NCI-H1092 treated with DMSO at 0.1 percent for 48 hours (cell line): ENCODE measurements around the gene TCEAL4.
"Not testable (repeated sequence)": the region's sequence is repeated elsewhere in the genome, so short reads cannot be mapped to it uniquely, and the experiment has no call there.

Experiments
- DNase-seq: peaks from one replicate; lab custom pipeline; 2025; lab: John Stamatoyannopoulos, UW

The TCEAL4 gene

DNA sequence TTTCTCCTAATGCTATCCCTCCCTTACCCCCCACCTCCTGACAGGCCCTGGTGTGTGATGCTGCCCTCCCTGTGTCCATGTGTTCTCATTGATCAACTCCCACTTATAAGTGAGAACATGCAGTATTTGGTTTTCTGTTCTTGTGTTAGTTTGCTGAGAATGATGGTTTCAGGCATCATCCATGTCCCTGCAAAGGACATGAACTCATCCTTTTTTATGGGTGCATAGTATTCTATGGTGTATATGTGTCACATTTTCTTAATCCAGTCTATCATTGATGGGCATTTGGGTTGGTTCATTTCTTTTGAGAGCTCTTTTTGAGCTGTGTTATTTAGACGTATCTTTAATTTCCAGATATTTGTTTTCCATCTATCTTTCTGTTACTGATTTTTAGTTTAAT, 7.0 kb downstream of the TCEAL4 start:
- not testable (repeated sequence) for DNase-seq

DNA sequence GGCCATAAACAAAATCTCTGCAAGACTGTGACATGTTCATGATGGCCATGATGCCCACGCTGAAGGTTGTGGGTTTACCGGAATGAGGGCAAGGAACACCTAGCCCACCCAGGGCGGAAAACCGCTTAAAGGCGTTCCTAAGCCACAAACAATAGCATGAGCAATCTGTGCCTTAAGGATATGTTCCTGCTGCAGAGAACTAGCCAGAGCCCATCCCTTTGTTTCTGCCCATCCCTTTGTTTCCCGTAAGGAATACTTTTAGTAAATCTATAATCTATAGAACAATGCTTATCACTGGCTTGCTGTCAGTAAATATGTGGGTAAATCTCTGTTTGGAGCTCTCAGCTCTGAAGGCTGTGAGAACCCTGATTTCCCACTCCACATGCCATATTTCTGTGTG, 9.9 kb downstream of the TCEAL4 start:
- DNase-seq = not testable (repeated sequence)

DNA sequence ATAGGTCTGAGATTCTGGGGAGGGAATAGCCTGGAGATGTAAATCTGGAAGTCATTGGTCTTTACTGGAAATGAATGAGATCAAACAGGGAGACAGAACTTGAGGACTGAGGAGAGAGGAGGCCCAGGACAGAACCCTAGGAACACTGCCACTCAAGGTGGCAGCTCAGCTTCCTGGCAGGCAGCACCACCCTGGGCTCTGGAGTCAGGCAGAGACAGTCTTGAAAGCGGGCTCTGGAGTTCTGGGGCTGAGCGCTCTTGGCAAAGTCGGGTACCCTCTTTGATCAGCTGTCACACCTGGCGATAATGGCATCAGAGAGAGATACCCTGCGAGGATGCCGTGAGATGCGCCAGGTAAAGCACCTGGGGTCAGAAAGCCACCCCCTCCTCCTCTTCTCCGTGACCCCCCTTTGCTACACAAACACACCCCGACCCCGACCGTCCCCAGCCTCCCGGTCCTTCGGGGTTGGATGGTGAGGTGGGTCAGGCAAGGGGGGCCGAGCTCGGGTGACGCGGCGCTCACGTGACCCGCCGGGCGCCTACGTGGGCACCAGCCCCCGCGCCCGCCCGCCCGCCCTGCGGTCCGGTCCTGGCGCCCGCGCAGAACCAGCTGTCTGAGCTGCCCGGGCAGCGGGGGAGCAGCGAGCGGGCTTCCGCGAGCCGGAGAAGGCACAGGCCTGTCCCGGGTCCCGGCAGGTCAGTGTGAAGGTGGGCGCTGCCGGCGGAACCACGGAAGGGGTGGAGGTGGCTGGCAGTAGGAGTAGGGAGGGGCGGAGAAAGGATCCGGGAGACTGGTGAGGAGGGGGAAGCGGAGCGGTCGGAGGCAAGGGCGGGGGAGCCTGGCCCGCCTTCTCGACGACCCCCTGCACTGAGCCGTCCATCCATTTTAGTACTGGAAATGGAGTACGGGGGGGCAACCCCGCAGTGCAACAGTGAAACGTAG, 22.3 kb downstream of the TCEAL4 start, which contains the start of gene TCEAL3:
Gene TCEAL3, plus strand, starts transcription at position 600 of the 942 bp plus-strand sequence. CDS start 1,102 bp downstream, outside the sequence.
- peak; percentile 66 for DNase-seq

DNA sequence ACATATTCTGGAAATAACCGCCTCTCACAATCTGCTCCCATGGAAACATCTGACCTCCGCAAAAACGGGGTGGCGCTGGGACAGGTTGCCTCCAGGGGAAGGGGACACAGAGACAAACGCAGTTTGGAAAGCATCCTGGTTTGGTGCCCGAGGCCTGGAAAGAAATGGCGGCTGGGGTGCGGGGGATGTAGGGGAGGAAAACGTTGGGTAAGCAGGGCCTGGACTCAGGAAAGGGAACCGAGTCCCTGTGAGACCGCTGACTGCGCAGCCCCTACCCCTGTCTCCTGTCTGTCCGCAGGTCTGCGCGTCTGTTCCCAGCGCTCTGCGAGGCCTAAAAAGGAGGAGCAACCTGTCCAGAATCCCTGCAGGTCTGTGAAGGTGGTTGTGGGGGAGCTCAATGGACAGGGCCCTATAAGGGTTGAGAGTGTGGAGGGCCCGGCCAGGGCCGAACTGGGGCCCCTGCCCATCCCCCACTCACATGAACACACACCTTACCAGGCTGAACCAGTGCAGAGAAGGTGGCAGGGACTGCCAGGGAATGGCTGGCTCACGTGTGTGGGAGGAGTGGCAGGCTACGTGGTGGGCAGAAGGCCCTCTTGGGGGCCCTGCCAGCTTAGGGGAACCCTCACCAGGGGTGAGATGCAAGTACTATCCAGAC, 23.1 kb downstream of the TCEAL4 start:
- DNase-seq = peak; percentile 35

DNA sequence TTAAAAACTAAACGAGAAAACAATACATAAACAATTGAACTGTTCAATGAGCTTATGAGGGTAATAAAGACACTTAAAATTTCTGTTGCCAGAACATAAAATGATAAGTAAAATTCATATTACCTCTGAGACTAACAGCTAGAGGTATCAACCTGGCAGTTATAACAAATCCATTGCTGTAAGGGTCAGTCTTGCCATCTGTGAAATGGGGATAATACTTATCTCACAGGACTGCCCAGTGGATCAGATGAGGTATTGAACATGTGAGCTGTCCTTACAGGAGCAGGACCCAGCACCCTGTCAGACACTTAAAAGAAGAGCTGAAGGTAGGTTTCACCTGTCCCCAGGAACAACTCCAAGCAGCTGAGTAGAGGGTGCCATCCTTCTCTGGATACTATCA, 25.0 kb downstream of the TCEAL4 start:
- DNase-seq = no peak

DNA sequence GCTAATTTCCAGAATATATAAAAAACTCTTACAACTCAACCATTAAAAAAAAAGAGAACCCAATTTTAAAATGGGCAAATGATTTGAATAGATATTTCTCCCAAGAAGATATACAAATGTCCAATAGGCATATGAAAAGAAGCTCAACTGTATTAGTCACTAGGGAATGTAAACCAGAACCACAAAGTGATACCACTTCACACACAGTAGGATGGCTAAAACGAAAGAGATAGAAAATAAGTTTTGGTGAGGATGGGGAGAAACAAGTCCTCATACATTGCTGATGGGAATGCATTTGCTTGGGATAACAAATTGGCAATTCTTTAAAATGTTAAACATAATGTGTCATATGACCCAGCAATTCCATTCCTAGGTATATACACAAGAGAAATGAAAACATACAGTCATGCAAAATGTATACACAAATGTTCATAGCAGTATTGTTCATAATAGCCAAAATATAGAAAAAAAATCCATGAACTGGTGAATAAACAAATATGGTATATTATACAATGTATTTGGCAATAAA, 28.1 kb downstream of the TCEAL4 start:
- DNase-seq = no peak

DNA sequence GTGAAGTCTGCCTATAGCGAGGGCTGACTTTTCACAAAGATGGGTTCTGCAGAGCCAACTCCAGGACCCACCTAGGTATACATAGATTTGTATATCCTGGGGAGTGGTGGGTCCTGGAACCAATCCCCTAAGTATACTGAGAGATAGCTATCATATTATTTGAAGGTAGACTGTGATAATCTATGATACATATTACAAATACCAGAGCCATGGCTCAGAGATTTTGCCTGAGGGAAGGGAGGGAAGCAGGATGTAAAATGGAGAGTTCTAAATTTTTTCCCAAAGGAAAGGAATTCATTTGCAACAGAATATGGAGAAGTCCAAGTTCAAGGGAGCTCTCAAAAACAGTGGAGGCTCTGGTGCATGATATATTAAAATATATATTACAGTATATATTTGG, 29.7 kb downstream of the TCEAL4 start:
- no peak for DNase-seq

DNA sequence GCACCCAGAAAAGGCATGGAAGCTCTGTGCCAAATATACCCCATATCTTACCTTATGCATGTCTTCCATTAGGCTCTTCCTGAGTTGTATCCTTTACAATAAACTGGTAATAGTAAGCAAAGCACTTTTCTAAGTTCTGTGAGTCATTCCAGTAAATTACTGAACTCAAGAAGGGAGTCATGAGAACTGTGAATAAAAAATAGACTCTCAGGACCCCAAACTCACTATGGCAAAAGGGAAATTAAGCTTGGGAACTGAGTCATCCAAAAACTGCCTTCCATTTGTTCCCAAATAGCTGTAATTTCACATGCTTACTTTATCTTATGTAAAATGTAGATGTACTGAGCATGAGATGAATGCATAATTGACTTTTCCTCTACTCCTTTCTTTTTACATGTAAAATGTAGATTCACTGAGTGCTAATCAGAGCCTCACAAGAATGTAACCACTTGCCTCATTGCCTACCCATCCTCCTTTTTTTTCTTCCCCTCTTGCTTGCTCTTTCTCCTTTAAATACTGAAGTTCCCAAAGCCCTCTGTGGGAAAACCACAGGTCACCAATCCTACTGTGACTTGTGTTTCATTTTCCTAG, 30.6 kb downstream of the TCEAL4 start:
- no peak for DNase-seq

DNA sequence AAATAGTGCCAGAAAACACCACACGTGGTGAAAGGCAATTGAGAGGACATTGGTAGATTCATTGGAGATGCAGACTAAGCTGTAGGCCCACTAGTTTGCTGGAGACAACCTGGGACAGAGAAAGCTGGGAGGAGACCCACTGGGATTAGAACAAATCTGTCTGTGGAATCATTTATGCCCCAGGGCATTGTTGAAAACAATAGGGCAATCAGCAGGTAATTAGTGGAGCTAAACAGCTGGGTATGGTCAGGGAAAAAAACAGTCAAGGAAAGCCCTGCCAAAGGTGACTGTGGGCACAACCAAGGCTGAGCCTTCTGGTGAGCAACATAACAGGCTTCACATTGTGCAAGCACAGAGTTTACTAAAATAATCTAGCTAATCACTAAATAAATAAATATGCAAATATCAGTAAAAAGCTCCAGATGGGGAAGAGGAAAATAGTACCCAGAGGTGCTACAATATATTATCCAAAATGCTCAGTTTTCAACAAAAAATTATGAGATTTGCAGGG, 31.4 kb downstream of the TCEAL4 start:
- no peak for DNase-seq

DNA sequence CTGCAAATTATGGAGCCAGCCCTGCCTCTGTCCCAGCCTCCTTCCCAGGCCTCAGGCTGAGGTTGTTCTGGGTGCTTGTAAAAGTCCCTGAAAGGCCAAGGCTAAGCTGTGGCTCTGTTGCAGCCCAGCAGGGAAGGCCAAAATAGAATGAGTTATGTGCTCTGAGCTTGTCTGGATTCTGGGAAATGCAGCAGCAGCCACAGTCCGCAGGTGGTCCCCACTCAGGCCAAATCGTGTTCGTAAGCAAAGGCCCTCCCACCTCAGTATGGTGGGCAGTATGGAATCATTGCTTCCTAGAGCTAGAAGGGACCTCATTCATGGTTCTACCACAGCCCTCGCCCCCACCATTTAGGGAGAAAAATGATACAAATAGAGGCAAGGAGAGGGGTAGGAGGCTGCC, 38.8 kb downstream of the TCEAL4 start:
- no peak for DNase-seq

DNA sequence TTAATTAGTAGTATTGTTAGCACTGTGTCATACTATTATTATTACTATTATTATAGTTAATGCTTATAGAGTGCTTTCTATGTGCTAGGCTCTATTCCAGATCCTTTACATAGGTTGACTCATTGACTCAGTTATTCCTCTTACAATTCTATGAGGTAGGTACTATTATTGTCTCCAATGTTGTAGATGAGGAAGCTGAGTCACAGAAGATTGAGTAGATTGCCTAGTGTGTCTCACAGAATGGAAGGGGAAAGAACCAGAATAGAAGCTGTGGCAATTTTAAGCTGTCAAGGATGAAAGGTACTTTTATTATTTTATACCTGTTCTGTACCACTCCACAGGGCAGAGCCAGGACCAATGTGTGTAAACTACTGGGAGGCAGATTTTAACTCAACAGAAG, 41.5 kb downstream of the TCEAL4 start:
- DNase-seq = no peak

DNA sequence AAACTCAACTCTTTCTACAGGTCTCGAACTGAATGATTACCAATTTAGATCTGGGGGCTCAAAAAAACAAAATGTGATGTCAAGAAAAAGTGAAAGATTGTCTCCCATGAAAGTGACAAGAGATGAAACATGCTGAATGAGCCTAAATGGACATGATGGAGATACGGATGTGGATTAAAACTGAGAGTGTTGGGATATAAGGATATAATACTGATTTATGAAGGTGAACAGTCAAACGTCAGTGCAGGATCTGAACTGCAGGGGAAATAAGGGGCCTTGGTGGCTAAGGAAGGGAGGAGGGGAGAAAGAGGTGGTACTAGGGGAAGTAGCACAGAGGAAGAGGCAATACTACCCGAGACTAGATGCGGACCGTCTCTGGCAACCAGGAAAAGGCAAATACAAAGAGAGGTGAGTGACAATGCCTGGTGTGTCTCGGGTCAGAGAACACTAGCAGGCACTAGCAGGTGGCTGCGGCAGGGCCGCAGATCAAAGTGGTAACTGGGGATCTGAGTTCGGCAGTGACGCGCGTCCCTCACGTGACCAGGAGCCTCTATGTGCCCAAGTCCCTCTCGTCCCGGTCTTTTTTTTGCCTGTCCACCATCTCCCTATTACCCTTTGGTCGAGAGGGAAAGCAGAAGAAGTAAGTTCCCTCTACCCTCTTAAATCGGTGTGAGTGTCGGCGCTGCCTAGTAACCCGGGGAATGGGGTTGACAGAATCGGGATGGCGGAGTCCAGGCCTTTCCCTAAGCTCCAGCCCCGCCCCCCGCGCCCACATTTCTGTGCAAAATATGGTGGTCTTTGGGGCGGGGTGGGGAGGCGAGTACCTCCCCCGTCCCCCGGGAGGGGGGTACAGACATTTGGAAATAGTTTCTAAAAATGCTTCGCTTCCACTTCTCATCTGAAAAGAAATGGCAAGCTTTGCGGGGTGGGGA, 43.3 kb downstream of the TCEAL4 start, which contains the start of gene TCEAL1:
Gene TCEAL1, plus strand, starts transcription at position 590 of the 932 bp plus-strand sequence. CDS start 942 bp downstream, outside the sequence.
- peak; percentile 77 for DNase-seq

DNA sequence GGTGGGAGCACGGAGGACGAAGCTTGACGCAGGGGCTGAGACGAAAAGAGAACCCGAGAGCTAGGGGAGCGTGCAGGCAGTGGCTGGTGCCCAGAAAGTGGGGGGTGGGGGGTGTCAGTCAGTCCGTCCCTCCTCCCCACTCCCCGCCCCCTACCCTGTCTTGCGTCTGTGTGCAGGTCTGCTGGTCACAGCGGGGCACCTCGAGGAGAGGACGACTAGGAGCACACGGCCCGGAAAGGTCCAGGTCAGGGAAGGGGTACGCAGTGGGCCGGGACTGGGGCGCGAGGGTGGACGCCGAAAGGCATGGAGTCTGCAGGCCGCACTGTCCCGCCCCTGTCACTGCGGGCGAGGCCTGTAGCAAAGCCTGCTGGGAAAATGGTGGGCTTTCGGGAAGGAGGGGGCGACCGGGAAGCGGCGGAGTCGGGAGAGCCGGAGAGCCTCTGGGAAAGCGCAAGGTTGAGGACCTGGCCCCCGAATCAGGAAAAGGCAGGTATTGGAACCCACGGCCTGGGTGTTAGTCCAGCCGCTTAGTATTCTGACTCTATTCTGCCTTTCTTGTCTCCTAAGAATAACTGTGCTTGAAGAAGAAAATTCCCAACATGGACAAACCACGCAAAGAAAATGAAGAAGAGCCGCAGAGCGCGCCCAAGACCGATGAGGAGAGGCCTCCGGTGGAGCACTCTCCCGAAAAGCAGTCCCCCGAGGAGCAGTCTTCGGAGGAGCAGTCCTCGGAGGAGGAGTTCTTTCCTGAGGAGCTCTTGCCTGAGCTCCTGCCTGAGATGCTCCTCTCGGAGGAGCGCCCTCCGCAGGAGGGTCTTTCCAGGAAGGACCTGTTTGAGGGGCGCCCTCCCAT, 44.2 kb downstream of the TCEAL4 start:
- peak; percentile 82 for DNase-seq

DNA sequence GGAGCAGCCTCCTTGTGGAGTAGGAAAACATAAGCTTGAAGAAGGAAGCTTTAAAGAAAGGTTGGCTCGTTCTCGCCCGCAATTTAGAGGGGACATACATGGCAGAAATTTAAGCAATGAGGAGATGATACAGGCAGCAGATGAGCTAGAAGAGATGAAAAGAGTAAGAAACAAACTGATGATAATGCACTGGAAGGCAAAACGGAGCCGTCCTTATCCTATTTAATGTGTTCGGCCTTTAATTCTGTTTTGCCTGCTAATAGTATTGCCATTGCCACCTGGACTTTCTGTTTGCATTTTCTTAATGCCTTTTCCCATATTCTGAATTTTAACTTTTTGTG, 44.8 kb downstream of the TCEAL4 start:
- DNase-seq = no peak

DNA sequence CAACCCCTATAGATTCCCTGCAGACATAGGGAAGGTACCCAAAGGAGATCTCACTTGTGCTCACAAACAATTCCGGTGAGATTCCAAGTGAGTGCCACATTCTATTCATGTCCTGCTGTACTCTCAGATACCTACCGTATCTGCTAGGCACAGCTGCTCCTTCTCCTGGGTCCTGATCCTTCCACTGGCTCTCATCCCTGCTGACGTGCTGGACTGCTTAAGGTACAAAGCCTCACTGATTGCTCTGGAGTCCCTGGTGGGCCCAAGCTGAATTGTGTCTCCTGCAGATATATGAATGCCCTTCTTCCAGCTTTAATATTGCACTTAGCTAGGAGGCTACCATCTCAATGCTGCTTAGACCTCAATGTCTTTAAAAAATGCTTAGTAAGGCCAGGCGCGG, 45.8 kb downstream of the TCEAL4 start:
- DNase-seq = no peak

DNA sequence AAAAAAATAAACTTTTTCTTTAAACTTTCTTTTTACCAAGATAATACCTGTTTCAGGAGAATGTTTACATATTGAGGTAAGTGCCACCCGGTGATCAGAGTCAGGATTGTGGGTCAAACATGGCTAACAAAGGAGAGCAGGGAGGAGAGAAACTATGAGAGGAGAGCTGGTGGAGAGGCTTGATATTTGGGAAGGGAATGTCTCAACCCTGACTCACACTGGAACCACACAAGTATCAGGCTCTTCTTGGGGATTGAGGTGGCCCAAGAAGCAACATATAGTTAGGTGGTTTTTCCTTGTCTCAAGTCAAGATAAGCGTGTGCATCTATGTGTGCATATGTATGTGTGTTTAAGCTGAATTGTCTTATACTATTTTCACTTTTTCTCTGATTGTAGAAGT, 50.1 kb downstream of the TCEAL4 start:
- DNase-seq = no peak
